HG02938 (cell line): ENCODE data around the gene MGAT4A.

Experiments used
- ATAC-seq: cut with Tn5 transposase; IDR thresholded peaks from one replicate; pipeline ENCODE4 v1.9.1; 2021; ENCODE audit warnings: mild to moderate bottlenecking, moderate library complexity; ENCODE audit not compliant: unreplicated experiment

MGAT4A gene

GRCh38 chr2:98731041-98731893 is at the start of gene MGAT4A:
Gene MGAT4A, minus strand, starts transcription at chr2:98731132. Its CDS starts 4,800 bp downstream, at chr2:98726332.
- ATAC-seq = peak; percentile 83

GRCh38 chr2:98778741-98779483 is 48.0 kb upstream of the MGAT4A start:
- ATAC-seq = no peak

- no peak for ATAC-seq
Observed at GRCh38 chr2:98778151-98778550, 47.2 kb upstream of the MGAT4A start.

- no peak for ATAC-seq
Observed at GRCh38 chr2:98777710-98778109, 46.8 kb upstream of the MGAT4A start.

GRCh38 chr2:98777076-98777475 is 46.1 kb upstream of the MGAT4A start:
- no peak for ATAC-seq

- ATAC-seq = no peak
Observed at GRCh38 chr2:98776136-98776535, 45.2 kb upstream of the MGAT4A start.

- ATAC-seq = no peak
Observed at GRCh38 chr2:98775146-98775986, 44.4 kb upstream of the MGAT4A start.

- ATAC-seq = no peak
Observed at GRCh38 chr2:98773907-98774306, 43.0 kb upstream of the MGAT4A start.

- no peak for ATAC-seq
Observed at GRCh38 chr2:98773169-98773568, 42.2 kb upstream of the MGAT4A start.

- ATAC-seq = no peak
Observed at GRCh38 chr2:98772536-98772935, 41.6 kb upstream of the MGAT4A start.

GRCh38 chr2:98771721-98772524 is 41.0 kb upstream of the MGAT4A start:
- no peak for ATAC-seq

- no peak for ATAC-seq
Observed at GRCh38 chr2:98771264-98771663, 40.3 kb upstream of the MGAT4A start.

- ATAC-seq = no peak
Observed at GRCh38 chr2:98769784-98770183, 38.9 kb upstream of the MGAT4A start.

GRCh38 chr2:98769114-98769476 is 38.2 kb upstream of the MGAT4A start:
- ATAC-seq = no peak

GRCh38 chr2:98768384-98769113 is 37.6 kb upstream of the MGAT4A start:
- ATAC-seq = no peak

- ATAC-seq = no peak
Observed at GRCh38 chr2:98764499-98764898, 33.6 kb upstream of the MGAT4A start.

- ATAC-seq = no peak
Observed at GRCh38 chr2:98763209-98763951, 32.4 kb upstream of the MGAT4A start.

- ATAC-seq = no peak
Observed at GRCh38 chr2:98761909-98762308, 31.0 kb upstream of the MGAT4A start.

- no peak for ATAC-seq
Observed at GRCh38 chr2:98761267-98761781, 30.4 kb upstream of the MGAT4A start.
